ENCODE results near the gene OPCML. TPM values are rescaled to one million over a fixed set of nuclear protein-coding genes. Genes with fewer than 3 reads are reported as not detected.

OPCML gene
- total RNA-seq, 4 donors from 2014 or later = not detected

DNA sequence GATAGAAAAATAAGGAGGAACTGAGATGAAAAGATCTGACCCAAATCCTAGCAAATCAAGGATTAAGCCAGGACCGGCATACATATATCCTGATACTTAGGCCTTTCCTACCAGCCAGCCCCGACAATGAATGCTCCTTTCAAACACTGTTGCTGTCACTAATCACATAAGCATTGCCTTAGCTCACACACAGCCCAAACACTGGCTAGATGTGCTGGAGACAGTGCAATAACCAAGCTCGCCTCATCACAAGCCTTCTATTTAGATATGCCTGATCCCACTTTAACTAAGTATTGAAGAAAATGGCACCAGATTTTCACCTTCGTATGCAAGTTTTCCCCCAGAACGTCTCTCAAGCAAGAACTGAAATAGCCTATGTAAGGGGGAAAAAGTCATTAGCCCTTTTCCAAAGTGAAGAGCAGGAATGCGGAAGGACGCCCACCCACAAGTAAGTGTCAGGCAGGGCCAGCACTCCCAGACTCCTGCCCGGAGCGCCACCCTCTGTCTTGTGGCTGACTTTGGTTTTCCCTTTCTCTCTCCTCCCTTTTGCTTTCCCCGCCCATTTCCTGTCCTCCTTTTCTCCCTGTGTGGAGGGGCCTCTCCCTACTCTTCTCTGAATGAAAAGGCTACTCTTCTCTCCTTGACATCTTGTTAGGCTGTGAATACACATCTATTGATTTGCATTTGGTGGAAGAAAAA, 8.9 kb upstream of the OPCML start:
- Histone ChIP-seq H3K27ac (no peak overlapping the region), H3K9me3 (no peaks in the 10 kb centered on the region), H3K4me3 (no peak overlapping the region), H3K4me1 (no peaks in the 10 kb centered on the region), H3K36me3 (no peaks in the 10 kb centered on the region), H3K27me3 (no peaks in the 10 kb centered on the region)
- in situ Hi-C loops (cut with MboI; ENCODE audit: low pct_ligation_motif_present in 1 of 4, low pct_unique_long_range_greater_than_20kb in 1 of 4, low sequenced_read_pairs in 3 of 4) (no loop called here), intact Hi-C loops (cut with DNase I; ENCODE audit: low total_unique reads) (no loop called here)
- DNase-seq = no peak
- TF ChIP-seq, protein P1, sequence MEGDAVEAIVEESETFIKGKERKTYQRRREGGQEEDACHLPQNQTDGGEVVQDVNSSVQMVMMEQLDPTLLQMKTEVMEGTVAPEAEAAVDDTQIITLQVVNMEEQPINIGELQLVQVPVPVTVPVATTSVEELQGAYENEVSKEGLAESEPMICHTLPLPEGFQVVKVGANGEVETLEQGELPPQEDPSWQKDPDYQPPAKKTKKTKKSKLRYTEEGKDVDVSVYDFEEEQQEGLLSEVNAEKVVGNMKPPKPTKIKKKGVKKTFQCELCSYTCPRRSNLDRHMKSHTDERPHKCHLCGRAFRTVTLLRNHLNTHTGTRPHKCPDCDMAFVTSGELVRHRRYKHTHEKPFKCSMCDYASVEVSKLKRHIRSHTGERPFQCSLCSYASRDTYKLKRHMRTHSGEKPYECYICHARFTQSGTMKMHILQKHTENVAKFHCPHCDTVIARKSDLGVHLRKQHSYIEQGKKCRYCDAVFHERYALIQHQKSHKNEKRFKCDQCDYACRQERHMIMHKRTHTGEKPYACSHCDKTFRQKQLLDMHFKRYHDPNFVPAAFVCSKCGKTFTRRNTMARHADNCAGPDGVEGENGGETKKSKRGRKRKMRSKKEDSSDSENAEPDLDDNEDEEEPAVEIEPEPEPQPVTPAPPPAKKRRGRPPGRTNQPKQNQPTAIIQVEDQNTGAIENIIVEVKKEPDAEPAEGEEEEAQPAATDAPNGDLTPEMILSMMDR (IDR thresholded peaks at IDR 0.05) = no peak
- TF ChIP-seq POLR2AphosphoS5 (IDR thresholded peaks at IDR 0.05) (no peak), POLR2A (IDR thresholded peaks at IDR 0.05) (no peak), EP300 (IDR thresholded peaks at IDR 0.05; ENCODE audit: low read depth) (no peak)
- WGBS, 2 donors (ENCODE audit: low coverage in 1 of 2) = 42 to 64% methylated on average over 7 to 10 of the region's 10 CpGs

- 89% methylated on average over 1 of the region's 1 CpG; no CpG with 5 or more reads in 1 of the 2 donors for WGBS, 2 donors (ENCODE audit: low coverage in 1 of 2)
- intact Hi-C loops (cut with DNase I; ENCODE audit: low total_unique reads) (loop anchor here (5.0 kb wide), 1 partner anchor 404 kb away; no protein-coding TSS in a partner anchor), in situ Hi-C loops (cut with MboI; ENCODE audit: low pct_ligation_motif_present in 1 of 4, low pct_unique_long_range_greater_than_20kb in 1 of 4, low sequenced_read_pairs in 3 of 4) (no loop called here)
- TF ChIP-seq POLR2A (IDR thresholded peaks at IDR 0.05) (no peak), POLR2AphosphoS5 (IDR thresholded peaks at IDR 0.05) (no peak), EP300 (IDR thresholded peaks at IDR 0.05; ENCODE audit: low read depth) (no peak)
- TF ChIP-seq, protein P1 (IDR thresholded peaks at IDR 0.05) = no peak
- no peak for DNase-seq
- Histone ChIP-seq H3K27me3 (peaks cover 16% of the 10 kb centered on the region), H3K4me3 (no peak overlapping the region), H3K9me3 (no peaks in the 10 kb centered on the region), H3K27ac (no peak overlapping the region), H3K36me3 (no peaks in the 10 kb centered on the region), H3K4me1 (no peaks in the 10 kb centered on the region)
These were observed 3.9 kb upstream of the OPCML start for GRCh38 chr11:133536198-133536597.

DNA sequence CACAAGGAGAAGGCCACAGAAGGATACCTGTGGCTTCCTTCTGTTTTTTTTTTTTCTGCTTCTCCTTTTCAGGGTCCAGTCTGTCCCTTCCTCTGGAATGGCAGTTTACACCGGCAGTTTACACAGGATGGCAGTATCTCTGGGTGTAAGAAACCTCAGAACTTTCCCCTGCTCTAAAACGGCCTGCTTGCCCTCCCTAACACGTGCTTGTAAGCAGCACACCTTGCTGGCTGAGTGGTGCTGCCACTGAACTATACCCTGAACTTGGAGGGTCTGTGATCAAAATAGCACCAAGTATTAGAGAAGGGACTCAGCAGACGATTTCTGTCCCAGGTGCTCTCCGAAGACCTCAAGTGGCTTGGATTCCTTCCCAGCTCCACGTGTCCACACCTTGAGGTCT, 904 bp upstream of the OPCML start:
- no peaks in the 10 kb centered on the region for H3K9me3 ChIP-seq
- intact Hi-C loops (cut with DNase I; ENCODE audit: low total_unique reads) (no loop called here), in situ Hi-C loops (cut with MboI; ENCODE audit: low pct_ligation_motif_present in 1 of 4, low pct_unique_long_range_greater_than_20kb in 1 of 4, low sequenced_read_pairs in 3 of 4) (no loop called here)
- TF ChIP-seq POLR2AphosphoS5 (IDR thresholded peaks at IDR 0.05) (no peak), EP300 (IDR thresholded peaks at IDR 0.05; ENCODE audit: low read depth) (no peak)
- H3K4me3 ChIP-seq = no peak overlapping the region
- H3K36me3 ChIP-seq = no peaks in the 10 kb centered on the region
- no peak for DNase-seq
- WGBS, 2 donors (ENCODE audit: low coverage in 1 of 2) = 51 to 53% methylated on average over 4 to 6 of the region's 6 CpGs
- H3K4me1 ChIP-seq = no peaks in the 10 kb centered on the region
- no peak overlapping the region for H3K27ac ChIP-seq
- H3K27me3 ChIP-seq = peaks cover 39% of the 10 kb centered on the region

- H3K27me3 ChIP-seq = peaks cover 39% of the 10 kb centered on the region
- H3K4me3 ChIP-seq = no peak overlapping the region
- no peak overlapping the region for H3K27ac ChIP-seq
- intact Hi-C loops (cut with DNase I; ENCODE audit: low total_unique reads) = no loop called here
- no peak for DNase-seq
- H3K9me3 ChIP-seq = no peaks in the 10 kb centered on the region
- TF ChIP-seq, protein P1 (IDR thresholded peaks at IDR 0.05) = no peak
- TF ChIP-seq POLR2AphosphoS5 (IDR thresholded peaks at IDR 0.05) (no peak), POLR2A (IDR thresholded peaks at IDR 0.05) (no peak), EP300 (IDR thresholded peaks at IDR 0.05; ENCODE audit: low read depth) (no peak)
- in situ Hi-C loops (cut with MboI; ENCODE audit: low pct_ligation_motif_present in 1 of 4, low pct_unique_long_range_greater_than_20kb in 1 of 4, low sequenced_read_pairs in 3 of 4) = no loop called here
- no peaks in the 10 kb centered on the region for H3K36me3 ChIP-seq
- 16 to 27% methylated on average over 6 of the region's 6 CpGs for WGBS, 2 donors (ENCODE audit: low coverage in 1 of 2)
- H3K4me1 ChIP-seq = no peaks in the 10 kb centered on the region
These were observed 843 bp downstream of the OPCML start for GRCh38 chr11:133531458-133531857.

- intact Hi-C loops (cut with DNase I; ENCODE audit: low total_unique reads) = no loop called here
- H3K4me3 ChIP-seq = no peak overlapping the region
- no peak for TF ChIP-seq EP300 (IDR thresholded peaks at IDR 0.05; ENCODE audit: low read depth)
- TF ChIP-seq, protein P1 (IDR thresholded peaks at IDR 0.05) = no peak
- no peak for TF ChIP-seq POLR2A (IDR thresholded peaks at IDR 0.05)
- TF ChIP-seq POLR2AphosphoS5 (IDR thresholded peaks at IDR 0.05) = no peak
- DNase-seq = no peak
- H3K36me3 ChIP-seq = no peaks in the 10 kb centered on the region
- peaks cover 39% of the 10 kb centered on the region for H3K27me3 ChIP-seq
- H3K27ac ChIP-seq = no peak overlapping the region
- 21% methylated on average over 3 of the region's 3 CpGs; no CpG with 5 or more reads in 1 of the 2 donors for WGBS, 2 donors (ENCODE audit: low coverage in 1 of 2)
- H3K9me3 ChIP-seq = no peaks in the 10 kb centered on the region
- in situ Hi-C loops (cut with MboI; ENCODE audit: low pct_ligation_motif_present in 1 of 4, low pct_unique_long_range_greater_than_20kb in 1 of 4, low sequenced_read_pairs in 3 of 4) = no loop called here
- H3K4me1 ChIP-seq = no peaks in the 10 kb centered on the region
These were observed 1.8 kb downstream of the OPCML start for GRCh38 chr11:133530501-133530835.

All from transverse colon (tissue), 4 donors.